ENCODE measurements around the gene STARD3.

STARD3 gene

DNA sequence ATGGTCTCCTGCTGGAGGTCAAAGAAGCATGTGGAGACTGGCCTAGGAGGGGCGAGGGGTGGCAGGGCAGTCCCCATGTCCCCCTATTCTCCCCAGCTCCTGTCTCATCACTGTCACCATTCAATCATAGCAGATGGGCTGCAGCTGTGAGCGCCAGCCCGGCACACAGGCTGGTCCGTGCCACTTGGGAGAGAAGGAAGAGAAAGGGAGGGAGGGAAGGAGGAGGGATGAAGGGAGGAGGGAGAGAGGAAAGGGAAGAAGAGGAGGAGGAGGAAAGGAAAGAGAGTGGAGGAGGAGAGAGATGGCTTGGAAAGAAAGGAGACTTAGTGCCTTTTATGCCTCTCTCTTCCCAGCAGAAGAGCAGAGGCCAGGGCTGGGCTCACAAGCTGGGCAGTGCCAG lies 41.6 kb upstream of the STARD3 start:
- H3K14ac ChIP-seq (ENCODE audit: low read length) = no peak overlapping the region
- peaks cover 13% of the 10 kb centered on the region for H3K9me3 ChIP-seq (ENCODE audit: insufficient read depth, low read depth, low read length)
- no peak overlapping the region for H3K4me3 ChIP-seq (ENCODE audit: low read depth, low read length)
- no peak overlapping the region for H3K4me2 ChIP-seq (ENCODE audit: low read length)
- H3K79me2 ChIP-seq (ENCODE audit: control insufficient read depth, insufficient read depth, low read length, poor library complexity) = no peaks in the 10 kb centered on the region
- H2AK5ac ChIP-seq (ENCODE audit: low read length) = no peak overlapping the region
- H3K18ac ChIP-seq (ENCODE audit: low read length) = no peak overlapping the region
- H4K12ac ChIP-seq (ENCODE audit: low read depth, low read length) = no peak overlapping the region
- no peak overlapping the region for H3K23ac ChIP-seq (ENCODE audit: low read length)
- no CpG with 5 or more reads among the region's 4 CpGs for WGBS (ENCODE audit: extremely low coverage, insufficient coverage, insufficient read length)
- no peaks in the 10 kb centered on the region for H3K79me1 ChIP-seq (ENCODE audit: low read length)
- H3K27me3 ChIP-seq (ENCODE audit: insufficient read depth, low read length) = peaks cover 59% of the 10 kb centered on the region
- H2BK12ac ChIP-seq (ENCODE audit: low read length) = no peak overlapping the region
- no peak overlapping the region for H2AFZ ChIP-seq (ENCODE audit: insufficient read depth, low read length, poor library complexity)
- H3K36me3 ChIP-seq (ENCODE audit: control insufficient read depth in 1 of 2, insufficient read depth in 2 of 2, low read length in 2 of 2) = no peaks in the 10 kb centered on the region
- H3K27ac ChIP-seq (ENCODE audit: low read depth, low read length) = no peak overlapping the region
- no peaks in the 10 kb centered on the region for H3K4me1 ChIP-seq (ENCODE audit: control insufficient read depth in 1 of 2, insufficient read depth in 2 of 2, low read length in 2 of 2)
- no peak overlapping the region for H2BK120ac ChIP-seq (ENCODE audit: insufficient read depth, low read length, poor library complexity)
- no peak overlapping the region for H2BK5ac ChIP-seq (ENCODE audit: low read depth, low read length, poor library complexity)
- no peak for DNase-seq
- no peak overlapping the region for H3K9ac ChIP-seq (ENCODE audit: low read length)
- H3K4ac ChIP-seq (ENCODE audit: low read depth, low read length) = no peak overlapping the region
- H4K91ac ChIP-seq (ENCODE audit: low read depth, low read length) = no peak overlapping the region
- no peak overlapping the region for H4K8ac ChIP-seq (ENCODE audit: low read depth, low read length)

GRCh38 chr17:39595928-39596510 lies 40.9 kb upstream of the STARD3 start:
- Histone ChIP-seq H3K79me2 (ENCODE audit: control insufficient read depth, insufficient read depth, low read length, poor library complexity) (no peaks in the 10 kb centered on the region), H3K4ac (ENCODE audit: low read depth, low read length) (no peak overlapping the region), H3K9ac (ENCODE audit: low read length) (no peak overlapping the region), H4K12ac (ENCODE audit: low read depth, low read length) (no peak overlapping the region), H3K9me3 (ENCODE audit: insufficient read depth, low read depth, low read length) (peaks cover 13% of the 10 kb centered on the region), H3K4me3 (ENCODE audit: low read depth, low read length) (no peak overlapping the region), H3K18ac (ENCODE audit: low read length) (no peak overlapping the region), H3K4me1 (ENCODE audit: control insufficient read depth in 1 of 2, insufficient read depth in 2 of 2, low read length in 2 of 2) (no peaks in the 10 kb centered on the region), H2AFZ (ENCODE audit: insufficient read depth, low read length, poor library complexity) (no peak overlapping the region), H2AK5ac (ENCODE audit: low read length) (no peak overlapping the region), H2BK5ac (ENCODE audit: low read depth, low read length, poor library complexity) (no peak overlapping the region), H3K36me3 (ENCODE audit: control insufficient read depth in 1 of 2, insufficient read depth in 2 of 2, low read length in 2 of 2) (no peaks in the 10 kb centered on the region), H3K4me2 (ENCODE audit: low read length) (no peak overlapping the region), H4K91ac (ENCODE audit: low read depth, low read length) (no peak overlapping the region), H3K27ac (ENCODE audit: low read depth, low read length) (no peak overlapping the region), H3K79me1 (ENCODE audit: low read length) (no peaks in the 10 kb centered on the region), H4K8ac (ENCODE audit: low read depth, low read length) (no peak overlapping the region), H3K23ac (ENCODE audit: low read length) (no peak overlapping the region), H3K14ac (ENCODE audit: low read length) (no peak overlapping the region), H2BK12ac (ENCODE audit: low read length) (no peak overlapping the region), H2BK120ac (ENCODE audit: insufficient read depth, low read length, poor library complexity) (no peak overlapping the region), H3K27me3 (ENCODE audit: insufficient read depth, low read length) (peaks cover 66% of the 10 kb centered on the region)
- no CpG with 5 or more reads among the region's 11 CpGs for WGBS (ENCODE audit: extremely low coverage, insufficient coverage, insufficient read length)
- no peak for DNase-seq

DNA sequence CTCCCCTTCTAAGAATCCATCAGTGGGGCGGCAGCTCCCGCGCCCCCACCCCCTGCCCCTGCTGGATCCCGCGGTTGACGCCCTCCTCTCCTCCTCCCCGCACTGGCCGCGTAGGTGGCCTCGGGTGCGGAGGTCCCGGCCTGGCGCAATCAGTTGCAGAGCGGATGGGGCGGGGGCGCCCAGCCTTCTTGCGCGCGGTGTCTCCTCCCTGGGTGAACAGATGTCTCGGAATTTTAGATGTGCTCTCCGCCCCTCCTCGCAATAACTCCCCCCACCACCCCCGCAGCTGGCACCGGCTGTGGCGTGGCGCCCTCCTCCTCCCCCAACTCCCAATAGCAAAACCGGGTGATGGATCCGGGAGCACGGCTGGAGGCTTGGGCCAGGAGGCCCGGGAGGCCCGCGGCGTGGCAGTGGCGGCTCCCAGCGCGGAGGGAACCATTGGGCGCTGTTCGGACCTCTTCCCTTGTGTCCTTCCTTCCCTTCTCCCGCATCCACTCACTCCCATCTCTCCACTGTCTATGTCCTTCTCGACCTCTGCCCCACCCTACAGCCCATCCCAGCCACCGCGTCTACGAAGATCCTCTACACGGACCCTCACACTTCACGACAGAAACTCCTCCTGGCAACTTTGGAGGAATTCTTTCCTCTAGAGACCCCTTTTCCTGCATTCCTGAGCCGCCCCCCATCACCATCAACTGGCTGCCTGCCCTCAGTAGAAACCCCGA lies 40.2 kb upstream of the STARD3 start:
- no peak overlapping the region for H3K4ac ChIP-seq (ENCODE audit: low read depth, low read length)
- H2BK12ac ChIP-seq (ENCODE audit: low read length) = no peak overlapping the region
- H3K36me3 ChIP-seq (ENCODE audit: control insufficient read depth in 1 of 2, insufficient read depth in 2 of 2, low read length in 2 of 2) = no peaks in the 10 kb centered on the region
- H2BK120ac ChIP-seq (ENCODE audit: insufficient read depth, low read length, poor library complexity) = no peak overlapping the region
- no peak for DNase-seq
- no peak overlapping the region for H3K4me2 ChIP-seq (ENCODE audit: low read length)
- H2AFZ ChIP-seq (ENCODE audit: insufficient read depth, low read length, poor library complexity) = no peak overlapping the region
- H4K12ac ChIP-seq (ENCODE audit: low read depth, low read length) = no peak overlapping the region
- H3K4me3 ChIP-seq (ENCODE audit: low read depth, low read length) = no peak overlapping the region
- no peak overlapping the region for H2AK5ac ChIP-seq (ENCODE audit: low read length)
- peaks cover 16% of the 10 kb centered on the region for H3K9me3 ChIP-seq (ENCODE audit: insufficient read depth, low read depth, low read length)
- H3K27ac ChIP-seq (ENCODE audit: low read depth, low read length) = no peak overlapping the region
- no peaks in the 10 kb centered on the region for H3K4me1 ChIP-seq (ENCODE audit: control insufficient read depth in 1 of 2, insufficient read depth in 2 of 2, low read length in 2 of 2)
- H3K18ac ChIP-seq (ENCODE audit: low read length) = no peak overlapping the region
- no peaks in the 10 kb centered on the region for H3K79me1 ChIP-seq (ENCODE audit: low read length)
- no peak overlapping the region for H2BK5ac ChIP-seq (ENCODE audit: low read depth, low read length, poor library complexity)
- no peak overlapping the region for H4K91ac ChIP-seq (ENCODE audit: low read depth, low read length)
- no peak overlapping the region for H4K8ac ChIP-seq (ENCODE audit: low read depth, low read length)
- no peaks in the 10 kb centered on the region for H3K79me2 ChIP-seq (ENCODE audit: control insufficient read depth, insufficient read depth, low read length, poor library complexity)
- no peak overlapping the region for H3K9ac ChIP-seq (ENCODE audit: low read length)
- H3K23ac ChIP-seq (ENCODE audit: low read length) = no peak overlapping the region
- H3K27me3 ChIP-seq (ENCODE audit: insufficient read depth, low read length) = peaks cover 68% of the 10 kb centered on the region
- no CpG with 5 or more reads among the region's 47 CpGs for WGBS (ENCODE audit: extremely low coverage, insufficient coverage, insufficient read length)
- H3K14ac ChIP-seq (ENCODE audit: low read length) = no peak overlapping the region

DNA sequence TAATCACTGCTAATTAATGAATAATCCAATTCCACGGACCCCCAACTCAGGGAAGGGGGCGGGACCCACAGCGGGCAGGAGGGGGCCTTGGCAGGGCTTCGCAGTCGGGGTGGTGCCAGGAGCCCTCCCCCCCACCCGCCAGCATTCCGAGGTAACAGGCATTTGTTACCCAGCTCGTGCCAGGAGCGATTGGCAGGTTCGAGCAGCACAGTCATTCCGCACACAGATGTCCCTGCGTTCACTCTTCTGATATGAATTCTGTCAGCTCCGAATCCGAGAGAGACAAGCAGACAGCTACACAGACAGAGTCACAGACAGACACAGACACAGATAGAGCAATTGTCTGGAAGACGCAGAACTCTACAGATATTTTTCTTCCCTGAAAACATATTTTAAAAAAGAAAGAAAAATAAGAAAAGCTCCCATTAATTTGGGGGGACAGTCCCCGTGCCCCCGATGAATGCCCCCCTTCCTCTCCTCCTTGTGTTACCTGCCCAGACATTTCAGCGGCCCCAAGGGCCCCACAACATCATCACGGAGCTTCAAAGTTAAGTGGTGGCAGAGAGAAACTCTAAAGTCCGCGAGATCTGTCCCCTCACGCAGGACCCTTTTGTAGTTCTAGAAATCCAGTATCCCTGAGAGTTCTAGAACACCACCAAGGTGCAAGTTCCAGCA lies 39.4 kb upstream of the STARD3 start:
- no peak overlapping the region for H3K4me2 ChIP-seq (ENCODE audit: low read length)
- H2AK5ac ChIP-seq (ENCODE audit: low read length) = no peak overlapping the region
- H3K27me3 ChIP-seq (ENCODE audit: insufficient read depth, low read length) = peaks cover 76% of the 10 kb centered on the region
- H3K9me3 ChIP-seq (ENCODE audit: insufficient read depth, low read depth, low read length) = peaks cover 16% of the 10 kb centered on the region
- H2AFZ ChIP-seq (ENCODE audit: insufficient read depth, low read length, poor library complexity) = no peak overlapping the region
- no peak overlapping the region for H2BK12ac ChIP-seq (ENCODE audit: low read length)
- no peak overlapping the region for H2BK120ac ChIP-seq (ENCODE audit: insufficient read depth, low read length, poor library complexity)
- no peak overlapping the region for H3K4ac ChIP-seq (ENCODE audit: low read depth, low read length)
- no peaks in the 10 kb centered on the region for H3K36me3 ChIP-seq (ENCODE audit: control insufficient read depth in 1 of 2, insufficient read depth in 2 of 2, low read length in 2 of 2)
- H3K27ac ChIP-seq (ENCODE audit: low read depth, low read length) = no peak overlapping the region
- H3K23ac ChIP-seq (ENCODE audit: low read length) = no peak overlapping the region
- H3K4me1 ChIP-seq (ENCODE audit: control insufficient read depth in 1 of 2, insufficient read depth in 2 of 2, low read length in 2 of 2) = no peaks in the 10 kb centered on the region
- no peaks in the 10 kb centered on the region for H3K79me1 ChIP-seq (ENCODE audit: low read length)
- H3K14ac ChIP-seq (ENCODE audit: low read length) = no peak overlapping the region
- no CpG with 5 or more reads among the region's 22 CpGs for WGBS (ENCODE audit: extremely low coverage, insufficient coverage, insufficient read length)
- H4K12ac ChIP-seq (ENCODE audit: low read depth, low read length) = no peak overlapping the region
- no peak overlapping the region for H3K18ac ChIP-seq (ENCODE audit: low read length)
- H4K91ac ChIP-seq (ENCODE audit: low read depth, low read length) = no peak overlapping the region
- no peak overlapping the region for H3K4me3 ChIP-seq (ENCODE audit: low read depth, low read length)
- no peak overlapping the region for H4K8ac ChIP-seq (ENCODE audit: low read depth, low read length)
- no peak overlapping the region for H2BK5ac ChIP-seq (ENCODE audit: low read depth, low read length, poor library complexity)
- no peak for DNase-seq
- no peaks in the 10 kb centered on the region for H3K79me2 ChIP-seq (ENCODE audit: control insufficient read depth, insufficient read depth, low read length, poor library complexity)
- no peak overlapping the region for H3K9ac ChIP-seq (ENCODE audit: low read length)
